HL-60/S4 treated with retinoic acid at 250 ng/mL for 4 days and 3 days (cell line): ENCODE measurements around the gene DNAJC10.

Source experiments
- in situ Hi-C: fragments of 300-500 bp; cut with MboI; formaldehyde crosslinking; loops from 2 replicates; pipeline ENCODE4 v1.7.0; 2022; ENCODE audit warnings: low sequenced_read_pairs

The DNAJC10 gene

DNA sequence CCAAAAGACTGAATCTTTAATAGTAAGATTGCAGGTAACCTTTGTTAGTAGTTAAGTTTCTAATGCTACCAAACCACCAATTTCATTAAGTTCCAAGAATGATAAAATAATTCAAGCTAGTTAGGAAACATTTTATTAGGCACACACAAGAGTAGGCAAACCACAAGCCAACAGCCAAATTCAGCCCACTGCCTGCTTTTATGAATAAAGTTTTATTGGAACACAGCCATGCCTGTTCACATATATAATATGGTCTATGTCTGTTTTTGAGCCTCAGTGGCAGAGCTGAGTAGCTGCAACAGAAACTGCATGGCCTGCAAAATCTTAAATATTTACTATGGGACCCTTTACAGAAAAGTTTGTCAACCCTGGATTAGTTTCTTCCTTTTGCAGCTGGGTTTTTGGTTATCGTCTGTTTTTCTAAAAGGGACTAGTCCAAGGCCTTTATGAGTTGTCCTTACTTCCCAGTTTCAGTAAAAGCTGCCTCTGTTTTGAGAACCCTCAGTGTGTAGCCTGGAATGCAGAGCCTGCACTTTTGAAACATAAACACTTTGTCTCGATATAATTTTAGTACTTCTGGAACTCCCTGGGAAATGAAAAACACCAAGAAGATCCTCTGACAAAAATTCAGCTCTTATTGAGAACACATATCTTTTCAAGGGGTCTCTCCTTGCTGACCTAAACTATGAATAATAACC lies 111.3 kb downstream of the DNAJC10 start:
- in situ Hi-C loops: no loop called here

DNA sequence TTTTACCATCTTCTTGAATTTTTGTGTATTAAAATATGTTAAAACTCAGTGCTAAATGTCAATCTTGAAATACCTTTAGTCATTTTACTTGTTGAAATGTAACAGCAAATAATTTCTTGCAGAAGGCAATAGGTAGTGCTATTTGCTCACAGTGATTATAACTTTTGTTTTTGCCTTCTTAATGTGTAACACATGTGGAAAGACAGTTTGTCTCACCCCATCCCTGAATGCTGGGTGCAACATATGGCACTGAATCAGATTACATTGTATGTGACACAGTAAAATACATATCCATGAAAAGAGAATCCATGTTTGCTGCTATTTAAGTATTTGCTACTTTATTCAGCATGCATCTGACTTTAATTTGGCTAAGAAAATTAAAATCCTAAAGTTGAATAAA lies 115.0 kb downstream of the DNAJC10 start:
- in situ Hi-C loops: no loop called here

DNA sequence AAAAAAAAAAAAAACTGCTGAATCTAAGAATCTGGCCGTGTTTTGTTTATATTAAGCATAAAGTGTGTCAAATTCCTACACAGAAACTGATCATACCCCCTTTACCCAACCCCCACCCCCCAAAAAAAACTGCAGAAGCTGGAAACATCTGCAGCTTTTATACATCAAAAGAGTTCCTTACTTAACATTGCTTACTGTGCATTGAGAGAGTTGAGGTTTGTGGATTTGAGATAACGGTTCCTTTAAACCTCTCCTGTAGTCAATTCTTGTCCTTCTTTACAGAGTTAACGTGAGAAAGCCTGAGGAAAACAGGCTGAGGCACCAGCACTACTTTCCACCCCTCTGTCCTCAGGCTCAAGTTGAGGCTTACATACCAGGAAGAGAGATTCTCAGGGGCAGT lies 115.9 kb downstream of the DNAJC10 start:
- in situ Hi-C loops: no loop called here

DNA sequence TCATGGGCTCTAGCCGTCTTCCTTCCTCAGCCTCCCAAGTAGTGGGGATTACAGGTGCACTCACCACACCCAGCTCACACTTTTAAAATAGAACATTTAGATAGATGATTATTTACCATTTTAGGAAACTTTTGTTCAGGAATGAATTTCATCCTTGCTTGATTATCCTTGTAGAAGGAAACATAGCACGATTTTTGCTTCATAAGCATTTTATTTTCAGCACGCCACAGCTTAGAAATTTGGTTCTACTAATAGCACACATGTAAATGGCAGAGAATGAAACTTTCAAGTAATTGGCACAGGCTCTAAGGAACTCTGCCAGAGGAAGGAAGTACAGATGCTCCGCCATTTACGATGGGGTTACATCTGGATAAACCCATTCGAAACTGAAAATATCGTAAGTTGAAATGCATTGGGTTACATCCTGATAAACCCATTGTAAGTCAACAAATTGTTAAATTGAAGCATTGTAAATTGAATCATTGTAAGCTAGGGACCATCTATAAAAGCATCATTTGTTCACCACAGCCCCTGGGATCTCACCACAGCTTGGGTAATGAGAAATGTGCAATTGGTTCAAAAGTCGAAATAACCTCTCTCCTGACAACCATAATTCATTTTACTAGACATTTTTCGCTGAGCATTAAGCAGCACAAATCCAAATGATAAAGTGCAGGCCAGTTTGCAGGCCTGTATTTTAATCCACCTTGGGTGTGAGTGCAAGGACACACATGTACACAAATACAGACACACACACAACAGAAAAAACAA lies 117.2 kb downstream of the DNAJC10 start:
- in situ Hi-C loops: no loop called here

DNA sequence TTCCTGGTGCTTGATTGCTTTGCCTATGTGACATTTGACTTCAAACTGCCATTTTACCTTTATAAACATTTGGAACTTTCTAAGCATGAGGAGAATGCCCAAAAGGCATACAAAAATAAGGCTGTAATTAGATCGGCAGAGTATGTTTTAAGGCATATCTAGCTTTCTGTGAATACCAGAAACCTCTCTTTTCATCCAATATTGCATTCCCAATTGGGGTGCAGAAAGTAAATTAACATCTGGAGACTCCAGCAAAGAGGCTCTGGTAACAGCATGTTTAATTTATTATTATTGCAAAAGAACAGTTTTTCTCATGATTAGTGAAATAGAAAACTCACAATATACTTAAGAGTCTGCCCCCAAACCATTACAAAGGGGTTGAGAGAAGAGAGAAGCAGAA lies 118.2 kb downstream of the DNAJC10 start:
- in situ Hi-C loops: no loop called here

DNA sequence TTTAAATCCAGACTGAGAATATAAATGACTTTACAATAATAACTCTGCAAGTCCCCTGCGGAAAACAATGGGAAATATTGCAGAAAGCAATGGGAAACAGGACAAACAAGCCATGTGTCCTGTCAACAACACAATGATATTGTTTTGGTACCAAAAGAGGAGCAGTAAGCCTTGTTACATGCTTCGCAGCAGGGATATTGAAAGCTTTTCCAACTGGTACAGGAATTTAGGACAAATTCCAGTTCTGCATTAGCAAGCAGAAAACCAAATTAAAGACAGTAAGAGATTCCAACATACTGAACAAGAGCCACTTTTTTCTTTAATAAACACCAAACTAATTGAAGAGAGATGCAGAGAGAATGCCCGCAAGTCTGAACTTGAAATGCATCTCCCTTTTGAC lies 120.4 kb downstream of the DNAJC10 start:
- in situ Hi-C loops: no loop called here
